ENCODE measurements around the gene EBPL. TPM values are rescaled to one million over a fixed set of nuclear protein-coding genes. Genes with fewer than 3 reads are reported as not detected.

The EBPL gene
- polyA plus RNA-seq, 3 donors, result 10.2 to 29.4 (median 27.3) TPM

DNA sequence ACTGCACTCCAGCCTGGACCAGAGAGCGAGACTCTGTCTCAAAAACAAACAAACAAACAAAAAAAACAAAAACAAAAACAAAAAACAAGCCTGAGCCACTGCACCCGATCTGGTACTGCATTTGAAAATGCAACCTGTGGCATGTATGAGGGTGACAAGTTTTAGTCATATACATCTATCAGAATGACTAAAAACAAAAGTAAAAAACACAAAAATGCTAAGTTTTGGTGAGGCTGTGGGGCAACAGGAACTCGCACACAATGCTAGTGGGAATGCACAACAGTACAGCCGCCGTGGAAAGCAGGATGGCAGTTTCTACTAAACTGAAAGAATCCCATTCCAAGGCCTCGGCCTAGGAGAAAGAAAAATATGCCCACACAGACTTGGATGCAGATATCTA is 7.8 kb downstream of the EBPL start:
- Mint-ChIP-seq H3K4me1 (no peaks in the 10 kb centered on the region), H3K36me3 (peaks cover 12 to 21% of the 10 kb centered on the region in 2 donors), H3K4me3 (no peak overlapping the region), H3K9me3 (no peaks in the 10 kb centered on the region), H3K27me3 (ENCODE audit: low read depth in 3 of 3) (peaks cover 0 to 4% (median 0%) of the 10 kb centered on the region in 3 donors), H3K27ac (peak overlapping the region in 1 of 7 donors; percentile 66)
- Histone ChIP-seq H3K4me3 (replicated peaks in 1 of 3; ENCODE audit: low read depth in 2 of 3, low read length in 3 of 3) (no peak overlapping the region), H2AFZ (ENCODE audit: insufficient read depth, low read depth, low read length, poor library complexity, severe bottlenecking) (no peak overlapping the region), H3K79me2 (ENCODE audit: insufficient read depth, low read length) (no peaks in the 10 kb centered on the region), H3K36me3 (replicated peaks in 1 of 2; ENCODE audit: control insufficient read depth in 1 of 2, insufficient read depth in 2 of 2, low read length in 2 of 2) (no peaks in the 10 kb centered on the region), H3K27ac (ENCODE audit: low read depth in 1 of 2, low read length in 2 of 2) (no peak overlapping the region), H3K4me2 (replicated peaks; ENCODE audit: extremely low read depth, low read length, poor library complexity, severe bottlenecking) (no peak overlapping the region), H3K9me3 (replicated peaks in 1 of 2; ENCODE audit: control insufficient read depth in 1 of 2, insufficient read depth in 1 of 2, low read length in 2 of 2) (no peaks in the 10 kb centered on the region), H3K9ac (ENCODE audit: insufficient read depth, low read length, poor library complexity, severe bottlenecking) (no peak overlapping the region), H3K27me3 (ENCODE audit: control insufficient read depth in 2 of 2, insufficient read depth in 2 of 2, low read length in 2 of 2) (no peaks in the 10 kb centered on the region), H4K20me1 (ENCODE audit: insufficient read depth, low read length) (no peaks in the 10 kb centered on the region), H3K4me1 (ENCODE audit: control insufficient read depth in 1 of 2, insufficient read depth in 2 of 2, low read length in 2 of 2) (no peaks in the 10 kb centered on the region)
- DNase-seq, result no peak
- TF ChIP-seq, protein P1, sequence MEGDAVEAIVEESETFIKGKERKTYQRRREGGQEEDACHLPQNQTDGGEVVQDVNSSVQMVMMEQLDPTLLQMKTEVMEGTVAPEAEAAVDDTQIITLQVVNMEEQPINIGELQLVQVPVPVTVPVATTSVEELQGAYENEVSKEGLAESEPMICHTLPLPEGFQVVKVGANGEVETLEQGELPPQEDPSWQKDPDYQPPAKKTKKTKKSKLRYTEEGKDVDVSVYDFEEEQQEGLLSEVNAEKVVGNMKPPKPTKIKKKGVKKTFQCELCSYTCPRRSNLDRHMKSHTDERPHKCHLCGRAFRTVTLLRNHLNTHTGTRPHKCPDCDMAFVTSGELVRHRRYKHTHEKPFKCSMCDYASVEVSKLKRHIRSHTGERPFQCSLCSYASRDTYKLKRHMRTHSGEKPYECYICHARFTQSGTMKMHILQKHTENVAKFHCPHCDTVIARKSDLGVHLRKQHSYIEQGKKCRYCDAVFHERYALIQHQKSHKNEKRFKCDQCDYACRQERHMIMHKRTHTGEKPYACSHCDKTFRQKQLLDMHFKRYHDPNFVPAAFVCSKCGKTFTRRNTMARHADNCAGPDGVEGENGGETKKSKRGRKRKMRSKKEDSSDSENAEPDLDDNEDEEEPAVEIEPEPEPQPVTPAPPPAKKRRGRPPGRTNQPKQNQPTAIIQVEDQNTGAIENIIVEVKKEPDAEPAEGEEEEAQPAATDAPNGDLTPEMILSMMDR (IDR thresholded peaks at IDR 0.05), result no peak
- intact Hi-C loops (cut with micrococcal nuclease), result loop anchor here in 1 of 2 donors (10.0 kb wide), 1 partner anchor 101 kb away; no protein-coding TSS in a partner anchor
- no CpG with 5 or more reads among the region's 6 CpGs for WGBS (ENCODE audit: insufficient coverage)

GRCh38 chr13:49681842-49682435 is 9.3 kb downstream of the EBPL start:
- H3K9me3 ChIP-seq (replicated peaks in 1 of 2; ENCODE audit: control insufficient read depth in 1 of 2, insufficient read depth in 1 of 2, low read length in 2 of 2), result no peaks in the 10 kb centered on the region
- H3K36me3 ChIP-seq (replicated peaks in 1 of 2; ENCODE audit: control insufficient read depth in 1 of 2, insufficient read depth in 2 of 2, low read length in 2 of 2), result no peaks in the 10 kb centered on the region
- Mint-ChIP-seq H3K27me3 (ENCODE audit: low read depth in 3 of 3) (no peaks in the 10 kb centered on the region), H3K27ac (peak overlapping the region in 1 of 7 donors; percentile 7), H3K36me3 (peaks cover 4 to 15% of the 10 kb centered on the region in 2 donors), H3K4me3 (no peak overlapping the region), H3K4me1 (no peaks in the 10 kb centered on the region), H3K9me3 (peaks cover 0 to 3% (median 0%) of the 10 kb centered on the region in 7 donors)
- H3K79me2 ChIP-seq (ENCODE audit: insufficient read depth, low read length), result no peaks in the 10 kb centered on the region
- TF ChIP-seq, protein P1 (IDR thresholded peaks at IDR 0.05), result no peak
- no peak overlapping the region for H3K27ac ChIP-seq (ENCODE audit: low read depth in 1 of 2, low read length in 2 of 2)
- H2AFZ ChIP-seq (ENCODE audit: insufficient read depth, low read depth, low read length, poor library complexity, severe bottlenecking), result no peak overlapping the region
- WGBS (ENCODE audit: insufficient coverage), result 88% methylated on average over 3 of the region's 4 CpGs
- H3K4me2 ChIP-seq (replicated peaks; ENCODE audit: extremely low read depth, low read length, poor library complexity, severe bottlenecking), result no peak overlapping the region
- no peaks in the 10 kb centered on the region for H4K20me1 ChIP-seq (ENCODE audit: insufficient read depth, low read length)
- no peak for DNase-seq
- no peak overlapping the region for H3K9ac ChIP-seq (ENCODE audit: insufficient read depth, low read length, poor library complexity, severe bottlenecking)
- H3K4me3 ChIP-seq (replicated peaks in 1 of 3; ENCODE audit: low read depth in 2 of 3, low read length in 3 of 3), result no peak overlapping the region
- H3K4me1 ChIP-seq (ENCODE audit: control insufficient read depth in 1 of 2, insufficient read depth in 2 of 2, low read length in 2 of 2), result no peaks in the 10 kb centered on the region
- intact Hi-C loops (cut with micrococcal nuclease), result loop anchor here in 1 of 2 donors (10.0 kb wide), 1 partner anchor 103 kb away; no protein-coding TSS in a partner anchor
- no peaks in the 10 kb centered on the region for H3K27me3 ChIP-seq (ENCODE audit: control insufficient read depth in 2 of 2, insufficient read depth in 2 of 2, low read length in 2 of 2)

All from CD14-positive monocyte (primary cell).